HepG2 (cell line): Measurements from ENCODE around the gene ABHD12. TPM values are rescaled to one million over a fixed set of nuclear protein-coding genes. Genes with fewer than 3 reads are reported as not detected.

Source experiments
- HBP1 ChIP-seq: IDR thresholded peaks from 2 replicates; pipeline ENCODE4 v1.6.1; 2016; ENCODE audit warnings: low read depth, control low read depth
- MEIS2 ChIP-seq: sonication (generic); formaldehyde crosslinking; IDR thresholded peaks from 2 replicates; pipeline ENCODE4 v1.9.0; 2021; ENCODE audit warnings: mild to moderate bottlenecking, missing genetic modification reagents
- MXD1 ChIP-seq: sonication (generic); formaldehyde crosslinking; IDR thresholded peaks from 2 replicates; pipeline ENCODE4 v1.4.0; 2020; ENCODE audit warnings: mild to moderate bottlenecking, missing genetic modification reagents
- SIN3B ChIP-seq: fragments of 150-350 bp; IDR thresholded peaks from 2 replicates; pipeline ENCODE4 v1.6.1; 2014; ENCODE audit warnings: low read length
- ZFP90 ChIP-seq: sonication (generic); formaldehyde crosslinking; IDR thresholded peaks from 2 replicates; pipeline ENCODE4 v1.8.0; 2022; ENCODE audit warnings: missing genetic modification reagents, mild to moderate bottlenecking, inconsistent platforms, borderline replicate concordance
- ZNF607 ChIP-seq: sonication (generic); formaldehyde crosslinking; IDR thresholded peaks from 2 replicates; pipeline ENCODE4 v1.5.1; 2020; ENCODE audit warnings: missing genetic modification reagents, mild to moderate bottlenecking, borderline replicate concordance
- ZNF768 ChIP-seq: sonication (generic); formaldehyde crosslinking; IDR thresholded peaks from 2 replicates; pipeline ENCODE4 v1.4.0; 2020; ENCODE audit warnings: missing genetic modification reagents
- ZXDC ChIP-seq: sonication (generic); formaldehyde crosslinking; IDR thresholded peaks from 2 replicates; pipeline ENCODE4 v1.5.0; 2020; ENCODE audit warnings: mild to moderate bottlenecking, missing genetic modification reagents
- polyA plus RNA-seq, 8 experiments: library from polyadenylated mRNA; depleted of rRNA in 3 of 8; stranded (reverse) in 7 of 8; unstranded in 1 of 8; fragments of >200 nt; fragmentation: Illumina TruSeq in 4 of 8; extraction: Trizol in 4 of 8; gene quantifications; 2 replicates each; pipeline versions ENCODE4 v1.2.1 to v1.2.3, GENCODE V29; 2011 to 2016; ENCODE audit warnings: low read depth in 4 of 8, missing spikeins in 1 of 8, mixed read lengths in 1 of 8; ENCODE audit not compliant: insufficient read depth in 1 of 8
- total RNA-seq, 5 experiments: library from RNA; depleted of rRNA; stranded (reverse); fragments of >200 nt; fragmentation: Illumina TruSeq; extraction: Trizol; gene quantifications; 2 replicates each; pipeline ENCODE4 v1.2.3, GENCODE V29; 2016; ENCODE audit warnings: low read depth in 1 of 5
- TF ChIP-seq, protein P1 (sequence below): sonication (generic); formaldehyde crosslinking; IDR thresholded peaks from 2 replicates; pipeline ENCODE4 v1.5.0; 2020; ENCODE audit warnings: missing genetic modification reagents
- TF ChIP-seq, protein P2 (sequence below): sonication (generic); formaldehyde crosslinking; IDR thresholded peaks from 2 replicates; pipeline ENCODE4 v1.4.0; 2020; ENCODE audit warnings: missing genetic modification reagents; ENCODE audit errors: not compliant biosample characterization
- TF ChIP-seq, protein P3 (sequence below): sonication (generic); formaldehyde crosslinking; IDR thresholded peaks from 2 replicates; pipeline ENCODE4 v1.5.1; 2020; ENCODE audit warnings: mild to moderate bottlenecking, missing genetic modification reagents, borderline replicate concordance
- TF ChIP-seq, protein P4 (sequence below): sonication (generic); formaldehyde crosslinking; IDR thresholded peaks from 2 replicates; pipeline ENCODE4 v1.9.0; 2021; ENCODE audit warnings: missing genetic modification reagents, borderline replicate concordance

The ABHD12 gene
- total and polyA plus RNA-seq, 2 of the 13 experiments (the other 11 are each of a cell fraction or from before 2014, with no cell fraction given) = 23.5 to 72.1 TPM

DNA sequence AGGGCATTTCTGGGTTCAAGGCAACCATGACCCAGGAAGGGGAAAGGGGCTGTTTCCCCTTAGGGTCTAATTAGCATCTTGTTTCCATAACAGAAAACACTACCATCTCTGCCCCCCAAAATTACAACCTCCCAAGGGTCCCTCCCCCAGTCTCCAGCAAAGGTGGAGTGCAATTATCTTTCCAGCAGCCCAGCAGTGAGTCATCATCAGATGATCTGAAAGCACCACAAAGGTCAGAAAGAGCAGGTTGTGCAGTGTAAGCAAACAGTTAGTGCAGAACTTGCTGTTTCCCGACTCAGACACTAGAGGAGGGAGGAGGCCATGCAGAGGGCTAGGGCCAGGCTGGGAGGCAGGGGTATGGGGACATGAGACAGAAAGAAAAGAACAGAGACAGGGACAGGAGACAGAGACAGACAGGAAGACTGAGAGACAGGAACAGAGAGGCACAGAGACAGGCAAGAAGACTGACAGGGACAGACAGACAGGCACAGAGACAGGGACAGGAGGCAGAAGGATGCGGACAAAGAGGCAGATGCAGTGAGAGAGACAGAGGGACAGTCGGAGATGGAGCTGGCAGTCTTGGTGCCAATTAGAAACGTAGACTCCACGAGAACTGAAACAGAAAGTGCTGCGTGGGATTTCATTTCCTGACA lies 80.2 kb downstream of the ABHD12 start (continued):
- TF ChIP-seq, protein P1, sequence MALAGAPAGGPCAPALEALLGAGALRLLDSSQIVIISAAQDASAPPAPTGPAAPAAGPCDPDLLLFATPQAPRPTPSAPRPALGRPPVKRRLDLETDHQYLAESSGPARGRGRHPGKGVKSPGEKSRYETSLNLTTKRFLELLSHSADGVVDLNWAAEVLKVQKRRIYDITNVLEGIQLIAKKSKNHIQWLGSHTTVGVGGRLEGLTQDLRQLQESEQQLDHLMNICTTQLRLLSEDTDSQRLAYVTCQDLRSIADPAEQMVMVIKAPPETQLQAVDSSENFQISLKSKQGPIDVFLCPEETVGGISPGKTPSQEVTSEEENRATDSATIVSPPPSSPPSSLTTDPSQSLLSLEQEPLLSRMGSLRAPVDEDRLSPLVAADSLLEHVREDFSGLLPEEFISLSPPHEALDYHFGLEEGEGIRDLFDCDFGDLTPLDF (CRISPR knock-in tag) = no peak
- TF ChIP-seq ZNF768 (CRISPR knock-in tag) (peak; percentile 62; the same call in 1 of the 2 replicates), SIN3B (peak; percentile 67; the same call in 1 of the 2 replicates), MEIS2 (no peak), ZXDC (0 out of 2 replicates have a peak, but pooled peaks have one; percentile 11), MXD1 (CRISPR knock-in tag) (0 out of 2 replicates have a peak, but pooled peaks have one; percentile 26), HBP1 (CRISPR knock-in tag) (peak; percentile 54; the same call in 1 of the 2 replicates), ZFP90 (CRISPR knock-in tag) (0 out of 2 replicates have a peak, but pooled peaks have one; percentile 17), ZNF607 (CRISPR knock-in tag) (no peak)
- TF ChIP-seq, protein P2, sequence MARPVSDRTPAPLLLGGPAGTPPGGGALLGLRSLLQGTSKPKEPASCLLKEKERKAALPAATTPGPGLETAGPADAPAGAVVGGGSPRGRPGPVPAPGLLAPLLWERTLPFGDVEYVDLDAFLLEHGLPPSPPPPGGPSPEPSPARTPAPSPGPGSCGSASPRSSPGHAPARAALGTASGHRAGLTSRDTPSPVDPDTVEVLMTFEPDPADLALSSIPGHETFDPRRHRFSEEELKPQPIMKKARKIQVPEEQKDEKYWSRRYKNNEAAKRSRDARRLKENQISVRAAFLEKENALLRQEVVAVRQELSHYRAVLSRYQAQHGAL (CRISPR knock-in tag) = no peak
- TF ChIP-seq, protein P3, sequence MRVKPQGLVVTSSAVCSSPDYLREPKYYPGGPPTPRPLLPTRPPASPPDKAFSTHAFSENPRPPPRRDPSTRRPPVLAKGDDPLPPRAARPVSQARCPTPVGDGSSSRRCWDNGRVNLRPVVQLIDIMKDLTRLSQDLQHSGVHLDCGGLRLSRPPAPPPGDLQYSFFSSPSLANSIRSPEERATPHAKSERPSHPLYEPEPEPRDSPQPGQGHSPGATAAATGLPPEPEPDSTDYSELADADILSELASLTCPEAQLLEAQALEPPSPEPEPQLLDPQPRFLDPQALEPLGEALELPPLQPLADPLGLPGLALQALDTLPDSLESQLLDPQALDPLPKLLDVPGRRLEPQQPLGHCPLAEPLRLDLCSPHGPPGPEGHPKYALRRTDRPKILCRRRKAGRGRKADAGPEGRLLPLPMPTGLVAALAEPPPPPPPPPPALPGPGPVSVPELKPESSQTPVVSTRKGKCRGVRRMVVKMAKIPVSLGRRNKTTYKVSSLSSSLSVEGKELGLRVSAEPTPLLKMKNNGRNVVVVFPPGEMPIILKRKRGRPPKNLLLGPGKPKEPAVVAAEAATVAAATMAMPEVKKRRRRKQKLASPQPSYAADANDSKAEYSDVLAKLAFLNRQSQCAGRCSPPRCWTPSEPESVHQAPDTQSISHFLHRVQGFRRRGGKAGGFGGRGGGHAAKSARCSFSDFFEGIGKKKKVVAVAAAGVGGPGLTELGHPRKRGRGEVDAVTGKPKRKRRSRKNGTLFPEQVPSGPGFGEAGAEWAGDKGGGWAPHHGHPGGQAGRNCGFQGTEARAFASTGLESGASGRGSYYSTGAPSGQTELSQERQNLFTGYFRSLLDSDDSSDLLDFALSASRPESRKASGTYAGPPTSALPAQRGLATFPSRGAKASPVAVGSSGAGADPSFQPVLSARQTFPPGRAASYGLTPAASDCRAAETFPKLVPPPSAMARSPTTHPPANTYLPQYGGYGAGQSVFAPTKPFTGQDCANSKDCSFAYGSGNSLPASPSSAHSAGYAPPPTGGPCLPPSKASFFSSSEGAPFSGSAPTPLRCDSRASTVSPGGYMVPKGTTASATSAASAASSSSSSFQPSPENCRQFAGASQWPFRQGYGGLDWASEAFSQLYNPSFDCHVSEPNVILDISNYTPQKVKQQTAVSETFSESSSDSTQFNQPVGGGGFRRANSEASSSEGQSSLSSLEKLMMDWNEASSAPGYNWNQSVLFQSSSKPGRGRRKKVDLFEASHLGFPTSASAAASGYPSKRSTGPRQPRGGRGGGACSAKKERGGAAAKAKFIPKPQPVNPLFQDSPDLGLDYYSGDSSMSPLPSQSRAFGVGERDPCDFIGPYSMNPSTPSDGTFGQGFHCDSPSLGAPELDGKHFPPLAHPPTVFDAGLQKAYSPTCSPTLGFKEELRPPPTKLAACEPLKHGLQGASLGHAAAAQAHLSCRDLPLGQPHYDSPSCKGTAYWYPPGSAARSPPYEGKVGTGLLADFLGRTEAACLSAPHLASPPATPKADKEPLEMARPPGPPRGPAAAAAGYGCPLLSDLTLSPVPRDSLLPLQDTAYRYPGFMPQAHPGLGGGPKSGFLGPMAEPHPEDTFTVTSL (CRISPR knock-in tag) = no peak
- TF ChIP-seq, protein P4, sequence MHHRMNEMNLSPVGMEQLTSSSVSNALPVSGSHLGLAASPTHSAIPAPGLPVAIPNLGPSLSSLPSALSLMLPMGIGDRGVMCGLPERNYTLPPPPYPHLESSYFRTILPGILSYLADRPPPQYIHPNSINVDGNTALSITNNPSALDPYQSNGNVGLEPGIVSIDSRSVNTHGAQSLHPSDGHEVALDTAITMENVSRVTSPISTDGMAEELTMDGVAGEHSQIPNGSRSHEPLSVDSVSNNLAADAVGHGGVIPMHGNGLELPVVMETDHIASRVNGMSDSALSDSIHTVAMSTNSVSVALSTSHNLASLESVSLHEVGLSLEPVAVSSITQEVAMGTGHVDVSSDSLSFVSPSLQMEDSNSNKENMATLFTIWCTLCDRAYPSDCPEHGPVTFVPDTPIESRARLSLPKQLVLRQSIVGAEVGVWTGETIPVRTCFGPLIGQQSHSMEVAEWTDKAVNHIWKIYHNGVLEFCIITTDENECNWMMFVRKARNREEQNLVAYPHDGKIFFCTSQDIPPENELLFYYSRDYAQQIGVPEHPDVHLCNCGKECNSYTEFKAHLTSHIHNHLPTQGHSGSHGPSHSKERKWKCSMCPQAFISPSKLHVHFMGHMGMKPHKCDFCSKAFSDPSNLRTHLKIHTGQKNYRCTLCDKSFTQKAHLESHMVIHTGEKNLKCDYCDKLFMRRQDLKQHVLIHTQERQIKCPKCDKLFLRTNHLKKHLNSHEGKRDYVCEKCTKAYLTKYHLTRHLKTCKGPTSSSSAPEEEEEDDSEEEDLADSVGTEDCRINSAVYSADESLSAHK (CRISPR knock-in tag) = 0 out of 2 replicates have a peak, but pooled peaks have one; percentile 28
